ENCODE measurements around the gene EXOC1. TPM values are rescaled to one million over a fixed set of nuclear protein-coding genes. Genes with fewer than 3 reads are reported as not detected.
"Not testable (repeated sequence)": the region's sequence is repeated elsewhere in the genome, so short reads cannot be mapped to it uniquely, and the experiment has no call there.

Gene EXOC1
- total RNA-seq, 2 donors from 2014 or later, result 33.1 to 40.7 TPM

- peaks cover 22% of the 10 kb centered on the region for H3K27me3 Mint-ChIP-seq
- H3K9me3 Mint-ChIP-seq, result peaks cover 3% of the 10 kb centered on the region
- no peak overlapping the region for H3K27ac Mint-ChIP-seq
- no peaks in the 10 kb centered on the region for H3K36me3 Mint-ChIP-seq (ENCODE audit: low read depth)
- no peak for ATAC-seq (replicated peaks)
- no peak overlapping the region for H3K4me3 Mint-ChIP-seq
- no peaks in the 10 kb centered on the region for H3K4me1 Mint-ChIP-seq
Observed at GRCh38 chr4:55838356-55838755, 15.1 kb upstream of the EXOC1 start.

- no peak overlapping the region for H3K4me3 Mint-ChIP-seq
- H3K27ac Mint-ChIP-seq, result no peak overlapping the region
- ATAC-seq (replicated peaks), result no peak
- H3K27me3 Mint-ChIP-seq, result peaks cover 18% of the 10 kb centered on the region
- peaks cover 3% of the 10 kb centered on the region for H3K9me3 Mint-ChIP-seq
- H3K36me3 Mint-ChIP-seq (ENCODE audit: low read depth), result no peaks in the 10 kb centered on the region
- no peaks in the 10 kb centered on the region for H3K4me1 Mint-ChIP-seq
Observed at GRCh38 chr4:55838952-55839351, 14.5 kb upstream of the EXOC1 start.

GRCh38 chr4:55840956-55841355 lies 12.5 kb upstream of the EXOC1 start:
- H3K9me3 Mint-ChIP-seq, result no peaks in the 10 kb centered on the region
- H3K27ac Mint-ChIP-seq, result no peak overlapping the region
- H3K36me3 Mint-ChIP-seq (ENCODE audit: low read depth), result no peaks in the 10 kb centered on the region
- ATAC-seq (replicated peaks), result no peak
- H3K27me3 Mint-ChIP-seq, result peaks cover 6% of the 10 kb centered on the region
- H3K4me3 Mint-ChIP-seq, result no peak overlapping the region
- H3K4me1 Mint-ChIP-seq, result no peaks in the 10 kb centered on the region

- H3K4me1 Mint-ChIP-seq; H3K27ac Mint-ChIP-seq; ATAC-seq (replicated peaks); H3K4me3 Mint-ChIP-seq; H3K9me3 Mint-ChIP-seq; H3K27me3 Mint-ChIP-seq; H3K36me3 Mint-ChIP-seq (ENCODE audit: low read depth): not testable (repeated sequence)
Observed at GRCh38 chr4:55841373-55842239, 11.8 kb upstream of the EXOC1 start.

- H3K9me3 Mint-ChIP-seq; H3K27ac Mint-ChIP-seq; H3K4me3 Mint-ChIP-seq; H3K4me1 Mint-ChIP-seq; H3K36me3 Mint-ChIP-seq (ENCODE audit: low read depth); H3K27me3 Mint-ChIP-seq; ATAC-seq (replicated peaks): not testable (repeated sequence)
Observed at GRCh38 chr4:55842312-55842711, 11.1 kb upstream of the EXOC1 start.

- no peaks in the 10 kb centered on the region for H3K27me3 Mint-ChIP-seq
- no peak overlapping the region for H3K27ac Mint-ChIP-seq
- no peaks in the 10 kb centered on the region for H3K36me3 Mint-ChIP-seq (ENCODE audit: low read depth)
- ATAC-seq (replicated peaks), result no peak
- no peak overlapping the region for H3K4me3 Mint-ChIP-seq
- H3K9me3 Mint-ChIP-seq, result no peaks in the 10 kb centered on the region
- H3K4me1 Mint-ChIP-seq, result peaks cover 15% of the 10 kb centered on the region
Observed at GRCh38 chr4:55849724-55850123, 3.7 kb upstream of the EXOC1 start.

- Mint-ChIP-seq H3K36me3 (ENCODE audit: low read depth) (peaks cover 3% of the 10 kb centered on the region), H3K27me3 (no peaks in the 10 kb centered on the region), H3K27ac (peak overlapping the region; percentile 68), H3K4me3 (no peak overlapping the region), H3K9me3 (no peaks in the 10 kb centered on the region), H3K4me1 (peaks cover 15% of the 10 kb centered on the region)
- ATAC-seq (replicated peaks), result no peak
Observed at GRCh38 chr4:55851885-55852284, 1.6 kb upstream of the EXOC1 start.

- peaks cover 24% of the 10 kb centered on the region for H3K36me3 Mint-ChIP-seq (ENCODE audit: low read depth)
- H3K9me3 Mint-ChIP-seq, result no peaks in the 10 kb centered on the region
- H3K4me3 Mint-ChIP-seq, result no peak overlapping the region
- no peaks in the 10 kb centered on the region for H3K27me3 Mint-ChIP-seq
- ATAC-seq (replicated peaks), result no peak
- H3K4me1 Mint-ChIP-seq, result peaks cover 15% of the 10 kb centered on the region
- no peak overlapping the region for H3K27ac Mint-ChIP-seq
Observed at GRCh38 chr4:55854129-55854528, 681 bp downstream of the EXOC1 start.

GRCh38 chr4:55857586-55857985 lies 4.1 kb downstream of the EXOC1 start:
- Mint-ChIP-seq H3K27me3 (no peaks in the 10 kb centered on the region), H3K4me1 (peaks cover 1% of the 10 kb centered on the region), H3K4me3 (no peak overlapping the region), H3K36me3 (ENCODE audit: low read depth) (peaks cover 58% of the 10 kb centered on the region), H3K27ac (no peak overlapping the region), H3K9me3 (no peaks in the 10 kb centered on the region)
- ATAC-seq (replicated peaks), result no peak

- H3K4me3 Mint-ChIP-seq, result no peak overlapping the region
- no peak for ATAC-seq (replicated peaks)
- peaks cover 70% of the 10 kb centered on the region for H3K36me3 Mint-ChIP-seq (ENCODE audit: low read depth)
- H3K27me3 Mint-ChIP-seq, result no peaks in the 10 kb centered on the region
- H3K27ac Mint-ChIP-seq, result no peak overlapping the region
- H3K4me1 Mint-ChIP-seq, result peaks cover 2% of the 10 kb centered on the region
- no peaks in the 10 kb centered on the region for H3K9me3 Mint-ChIP-seq
Observed at GRCh38 chr4:55859711-55860110, 6.3 kb downstream of the EXOC1 start.

- H3K9me3 Mint-ChIP-seq, result no peaks in the 10 kb centered on the region
- H3K27me3 Mint-ChIP-seq, result no peaks in the 10 kb centered on the region
- H3K36me3 Mint-ChIP-seq (ENCODE audit: low read depth), result peaks cover 82% of the 10 kb centered on the region
- H3K4me3 Mint-ChIP-seq, result no peak overlapping the region
- peak overlapping the region; percentile 91 for H3K27ac Mint-ChIP-seq
- H3K4me1 Mint-ChIP-seq, result peaks cover 23% of the 10 kb centered on the region
- peak; percentile 55 for ATAC-seq (replicated peaks)
Observed at GRCh38 chr4:55864577-55865223, 11.3 kb downstream of the EXOC1 start.

GRCh38 chr4:55865228-55865806 lies 11.9 kb downstream of the EXOC1 start:
- peak; percentile 40 for ATAC-seq (replicated peaks)
- H3K36me3 Mint-ChIP-seq (ENCODE audit: low read depth), result peaks cover 82% of the 10 kb centered on the region
- no peaks in the 10 kb centered on the region for H3K27me3 Mint-ChIP-seq
- peaks cover 23% of the 10 kb centered on the region for H3K4me1 Mint-ChIP-seq
- peak overlapping the region; percentile 91 for H3K27ac Mint-ChIP-seq
- peak overlapping the region; percentile 66 for H3K4me3 Mint-ChIP-seq
- H3K9me3 Mint-ChIP-seq, result no peaks in the 10 kb centered on the region

- peak; percentile 94 for ATAC-seq (replicated peaks)
- H3K9me3 Mint-ChIP-seq, result no peaks in the 10 kb centered on the region
- no peaks in the 10 kb centered on the region for H3K27me3 Mint-ChIP-seq
- peak overlapping the region; percentile 91 for H3K27ac Mint-ChIP-seq
- peak overlapping the region; percentile 66 for H3K4me3 Mint-ChIP-seq
- H3K36me3 Mint-ChIP-seq (ENCODE audit: low read depth), result peaks cover 82% of the 10 kb centered on the region
- H3K4me1 Mint-ChIP-seq, result peaks cover 23% of the 10 kb centered on the region
Observed at GRCh38 chr4:55866290-55866907, 13.0 kb downstream of the EXOC1 start.

GRCh38 chr4:55866973-55867574 lies 13.6 kb downstream of the EXOC1 start:
- no peaks in the 10 kb centered on the region for H3K27me3 Mint-ChIP-seq
- H3K4me3 Mint-ChIP-seq, result peak overlapping the region; percentile 66
- H3K9me3 Mint-ChIP-seq, result no peaks in the 10 kb centered on the region
- peaks cover 23% of the 10 kb centered on the region for H3K4me1 Mint-ChIP-seq
- ATAC-seq (replicated peaks), result peak; percentile 61
- H3K36me3 Mint-ChIP-seq (ENCODE audit: low read depth), result peaks cover 81% of the 10 kb centered on the region
- H3K27ac Mint-ChIP-seq, result peak overlapping the region; percentile 91
